Activated CD8-positive, alpha-beta memory T cell treated with anti-CD3 and anti-CD28 coated beads, Interleukin-2, amount 50 U/mL, for 24 hours (primary cell): ENCODE measurements around the gene PRSS3.
"Not testable (repeated sequence)": the region's sequence is repeated elsewhere in the genome, so short reads cannot be mapped to it uniquely, and the experiment has no call there.

Experiments
- DNase-seq: peaks from one replicate; pipeline ENCODE4 v3.0.0-alpha.2; 2020; ENCODE audit errors: extremely low read depth

Gene PRSS3

GRCh38 chr9:33795281-33795680 is at the start of gene PRSS3:
Gene PRSS3 (plus strand): TSS chr9:33795561. CDS start chr9:33795574, 13 bp downstream.
- no peak for DNase-seq

DNA sequence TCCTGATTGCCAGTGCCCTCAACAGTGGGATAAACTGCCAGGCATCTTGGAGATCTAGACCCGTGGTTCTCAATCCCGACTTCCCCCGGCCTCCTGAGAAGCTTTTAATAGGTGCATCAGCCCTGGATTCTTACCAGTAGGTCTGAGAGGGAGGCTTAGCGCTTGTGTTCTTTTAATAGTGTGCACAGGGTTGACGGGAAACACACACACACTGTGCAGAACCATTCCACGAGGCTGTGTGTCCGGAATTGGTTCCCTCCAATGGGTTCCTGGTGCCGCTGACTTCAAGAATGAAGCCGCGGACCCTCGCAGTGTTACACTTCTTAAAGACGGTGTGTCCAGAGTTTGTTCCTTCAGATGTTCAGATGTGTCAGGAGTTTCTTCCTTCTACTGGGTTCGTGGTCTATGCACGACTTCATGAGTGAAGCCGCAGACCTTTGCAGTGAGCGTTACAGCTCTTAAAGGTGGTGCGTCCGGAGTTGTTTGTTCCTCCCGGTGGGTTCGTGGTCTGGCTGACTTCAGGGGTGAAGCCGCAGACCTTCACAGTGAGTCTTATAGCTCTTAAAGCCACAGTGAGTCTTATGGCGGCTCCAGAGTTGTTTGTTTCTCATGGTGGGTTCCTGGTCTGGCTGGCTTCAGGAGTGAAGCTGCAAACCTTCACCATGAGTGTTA is 46.6 kb upstream of the PRSS3 start:
- no peak for DNase-seq

- not testable (repeated sequence) for DNase-seq
These were observed 46.1 kb upstream of the PRSS3 start for GRCh38 chr9:33749305-33749654.

- no peak for DNase-seq
These were observed 45.0 kb upstream of the PRSS3 start for GRCh38 chr9:33750307-33750838.

DNA sequence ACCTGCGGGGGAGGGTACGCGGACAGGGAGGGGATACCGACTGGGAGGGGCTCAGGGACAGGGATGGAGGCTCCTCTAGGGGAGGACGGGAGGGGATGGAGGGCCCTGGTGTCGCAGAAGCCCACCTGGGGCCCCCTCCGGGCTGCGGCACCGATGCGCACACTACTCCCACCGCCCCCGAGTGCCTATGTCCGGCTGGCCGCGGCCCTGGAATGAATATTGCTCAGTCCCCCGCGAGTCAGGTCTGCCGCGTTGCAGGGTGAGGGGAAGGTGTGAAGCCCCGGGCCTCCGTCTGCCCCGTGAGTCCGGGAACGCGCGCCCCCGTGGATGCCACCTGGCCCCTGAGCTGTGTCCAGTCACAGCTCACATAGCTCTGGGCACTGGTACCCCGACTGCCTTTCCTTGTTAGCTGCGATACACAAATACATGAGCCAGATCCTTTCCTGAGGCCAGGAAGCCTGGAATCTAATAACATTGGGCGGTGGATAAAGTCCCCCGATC is 44.5 kb upstream of the PRSS3 start:
- DNase-seq: no peak

DNA sequence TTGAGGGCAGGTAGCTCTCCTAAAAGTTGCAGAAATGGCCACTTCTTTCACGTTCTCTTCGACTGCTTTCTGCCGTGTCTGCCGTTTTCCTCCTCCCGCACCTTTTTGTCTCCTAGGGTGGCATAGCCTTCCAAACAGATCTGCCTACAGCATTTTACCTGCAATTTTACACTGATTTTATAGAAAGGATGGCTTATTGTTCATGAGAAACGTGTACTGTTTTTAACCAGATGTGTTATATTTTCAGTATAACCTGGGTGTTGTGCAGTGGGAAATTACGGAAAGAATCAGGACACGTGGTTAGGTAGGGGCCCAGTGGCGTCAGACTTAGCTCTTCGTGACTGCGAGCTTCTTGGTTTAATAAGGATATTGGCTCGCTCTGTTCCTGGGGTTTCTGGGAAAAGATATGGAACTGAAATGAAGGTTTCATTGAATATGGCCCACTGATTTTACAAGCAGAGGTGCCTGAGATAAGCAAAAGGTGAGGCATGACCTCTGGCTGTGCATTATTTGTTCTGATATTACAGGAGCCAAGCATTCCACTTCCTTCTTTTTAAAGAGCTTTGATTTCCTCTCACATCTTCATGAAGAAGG is 43.7 kb upstream of the PRSS3 start:
- DNase-seq: no peak

GRCh38 chr9:33752130-33752637 is 43.2 kb upstream of the PRSS3 start:
- DNase-seq: no peak

- not testable (repeated sequence) for DNase-seq
These were observed 42.6 kb upstream of the PRSS3 start for GRCh38 chr9:33752789-33753188.

GRCh38 chr9:33759648-33760047 is 35.7 kb upstream of the PRSS3 start:
- not testable (repeated sequence) for DNase-seq

GRCh38 chr9:33762343-33762742 is 33.0 kb upstream of the PRSS3 start:
- DNase-seq: no peak

DNA sequence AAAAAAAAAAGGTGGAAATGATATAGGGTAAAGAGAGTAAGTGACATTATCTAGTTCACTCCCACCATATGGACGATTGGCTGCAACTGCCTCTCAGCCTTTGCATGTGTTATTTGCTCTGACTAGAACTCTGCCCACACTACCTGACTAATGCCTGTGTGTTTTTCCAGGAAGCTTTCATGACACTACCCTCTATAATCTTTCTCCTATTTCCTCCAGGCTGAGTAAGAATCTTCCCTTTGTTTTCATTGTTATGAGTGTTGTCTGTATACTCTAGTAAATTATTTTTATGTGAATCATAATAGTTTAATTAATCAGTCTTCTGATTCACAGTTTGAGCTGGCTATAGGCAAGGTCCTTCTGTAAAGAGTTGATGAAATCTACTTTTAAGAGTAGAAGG is 31.7 kb upstream of the PRSS3 start:
- DNase-seq: not testable (repeated sequence)

- no peak for DNase-seq
These were observed 29.9 kb upstream of the PRSS3 start for GRCh38 chr9:33765411-33765810.

DNA sequence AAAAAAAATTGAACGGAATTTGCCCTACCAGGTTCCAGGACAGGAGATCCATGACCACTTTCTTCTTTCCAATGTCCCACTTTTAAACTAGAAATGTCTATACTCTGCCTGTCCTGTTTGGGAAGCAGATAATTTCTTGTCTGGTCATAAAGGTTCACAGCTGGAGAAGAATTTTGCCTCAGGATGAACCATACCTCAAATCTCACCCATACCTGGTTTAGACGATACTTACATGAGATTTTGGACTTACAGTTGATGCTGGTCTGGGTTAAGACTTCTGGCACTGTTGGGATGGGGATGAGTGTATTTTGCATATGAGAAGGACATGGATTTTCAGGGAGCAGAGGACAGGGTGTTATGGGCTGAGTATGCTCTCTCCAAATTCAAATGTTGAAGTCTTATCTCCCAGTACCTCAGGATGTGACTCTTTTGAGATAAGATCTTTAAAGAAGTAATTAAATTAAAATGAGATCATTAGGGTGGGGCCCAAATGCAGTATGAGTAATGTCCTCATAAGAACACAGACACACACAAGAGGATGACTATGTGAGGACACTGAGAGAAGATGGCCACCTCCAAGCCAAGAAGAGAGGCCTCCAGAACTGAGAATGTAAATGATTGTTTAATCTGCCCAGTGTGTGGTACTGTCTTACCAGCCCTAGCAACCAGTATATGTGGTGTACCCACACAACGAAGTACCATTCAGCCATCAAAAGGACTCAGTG is 25.0 kb upstream of the PRSS3 start:
- not testable (repeated sequence) for DNase-seq

GRCh38 chr9:33773135-33773534 is 22.2 kb upstream of the PRSS3 start:
- DNase-seq: not testable (repeated sequence)

DNA sequence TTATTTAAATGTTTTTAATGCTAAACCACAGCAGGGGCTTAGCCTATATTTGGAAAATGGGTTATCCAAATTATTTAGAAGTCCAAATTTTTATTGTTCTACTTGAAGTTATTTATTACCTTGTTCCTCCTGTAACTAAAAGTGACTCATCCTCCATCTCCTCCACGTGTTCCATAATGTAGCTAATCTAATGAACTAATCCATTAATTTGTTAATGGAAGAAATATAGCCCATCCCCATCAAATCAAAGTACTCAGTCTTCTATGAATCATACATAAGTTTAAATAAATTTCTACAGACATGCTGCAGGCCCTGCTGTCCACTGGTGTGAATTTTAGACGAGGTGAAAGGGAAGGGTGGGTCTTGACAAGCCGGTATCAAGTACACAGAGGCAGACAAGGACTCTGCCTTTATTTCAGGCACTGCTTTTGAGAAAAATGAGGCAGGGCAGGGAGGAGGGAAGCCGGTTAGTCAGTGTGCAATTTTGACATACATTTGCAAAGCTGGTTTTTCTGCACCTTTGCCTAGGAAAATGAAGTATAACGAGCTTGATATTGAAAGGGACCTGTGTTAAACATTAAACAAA is 21.2 kb upstream of the PRSS3 start:
- DNase-seq: not testable (repeated sequence)

DNA sequence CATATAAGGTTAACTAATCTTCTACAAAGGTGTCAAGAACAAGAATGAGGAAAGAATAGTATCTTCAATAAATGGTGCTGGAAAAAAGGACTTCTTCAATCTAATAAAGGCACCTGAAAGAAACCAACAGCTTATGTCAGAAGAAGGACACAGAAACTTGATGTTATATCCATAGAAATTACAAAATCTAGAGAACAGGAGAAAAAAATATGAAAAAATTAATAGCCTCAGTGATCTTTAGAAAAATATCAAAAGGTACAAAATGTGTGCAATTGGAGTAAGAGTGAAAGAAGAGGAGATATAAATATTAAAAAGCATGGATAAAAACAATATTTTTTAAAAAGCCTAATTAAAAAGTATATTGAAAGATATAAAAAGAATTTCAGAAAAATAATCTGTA is 18.8 kb upstream of the PRSS3 start:
- DNase-seq: no peak

DNA sequence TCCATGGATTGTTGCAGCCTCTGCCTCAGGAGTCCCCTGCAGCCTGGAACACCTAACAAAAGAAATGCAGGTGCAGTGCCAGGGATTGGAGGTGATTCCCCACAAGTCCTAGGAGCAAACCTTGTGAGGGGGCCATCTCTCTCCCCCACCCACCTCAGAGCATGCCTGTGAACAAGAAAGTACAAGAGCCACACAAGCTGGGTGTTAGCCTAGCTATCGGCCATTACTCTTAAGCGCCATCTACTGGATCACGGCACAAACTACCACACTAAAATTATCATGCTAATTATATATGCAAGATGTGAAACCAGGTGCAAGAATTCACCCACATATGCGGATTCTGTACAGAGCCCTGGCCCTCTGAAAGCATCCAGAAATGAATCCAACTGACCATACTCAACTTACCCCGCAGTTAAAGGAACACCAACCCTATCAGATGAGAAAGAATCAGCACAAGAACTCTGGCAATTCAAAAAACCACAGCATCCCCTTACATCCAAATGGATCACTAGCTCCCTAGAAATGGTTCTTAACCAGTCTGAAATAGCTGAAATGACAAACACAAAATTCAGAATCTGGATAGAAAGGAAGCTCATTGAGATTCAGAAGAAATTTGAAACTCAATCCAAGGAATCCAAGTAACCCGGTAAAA is 16.5 kb upstream of the PRSS3 start:
- DNase-seq: peak; percentile 20

DNA sequence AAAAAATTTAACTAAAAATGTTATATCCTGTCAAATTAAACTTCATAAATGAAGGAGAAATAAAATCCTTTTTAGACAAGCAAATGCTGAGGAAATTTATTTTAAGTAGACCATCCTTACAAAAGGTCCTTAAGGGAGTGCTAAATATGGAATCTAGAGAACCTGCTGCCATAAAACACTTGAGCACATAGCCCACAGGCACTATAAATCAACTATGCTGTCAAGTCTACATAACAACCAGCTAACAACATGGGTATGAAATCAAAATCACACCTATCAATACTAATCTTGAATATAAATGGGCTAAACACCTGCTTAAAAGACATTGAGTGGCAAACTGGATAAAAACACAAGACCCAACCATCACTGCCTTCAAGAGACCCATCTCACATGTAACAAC is 15.1 kb upstream of the PRSS3 start:
- no peak for DNase-seq

- no peak for DNase-seq
These were observed 13.6 kb upstream of the PRSS3 start for GRCh38 chr9:33781736-33782135.

GRCh38 chr9:33782395-33783152 is 12.8 kb upstream of the PRSS3 start:
- DNase-seq: no peak

- no peak for DNase-seq
These were observed 9.4 kb upstream of the PRSS3 start for GRCh38 chr9:33785914-33786313.
